HuH-7.5 (cell line): ENCODE results near the gene CD244.
"Not testable (repeated sequence)": the region's sequence is repeated elsewhere in the genome, so short reads cannot be mapped to it uniquely, and the experiment has no call there.

Source experiments
- DNase-seq: peaks from one replicate; pipeline ENCODE4 v3.0.0; 2011; ENCODE audit warnings: low spot score

CD244 gene

DNA sequence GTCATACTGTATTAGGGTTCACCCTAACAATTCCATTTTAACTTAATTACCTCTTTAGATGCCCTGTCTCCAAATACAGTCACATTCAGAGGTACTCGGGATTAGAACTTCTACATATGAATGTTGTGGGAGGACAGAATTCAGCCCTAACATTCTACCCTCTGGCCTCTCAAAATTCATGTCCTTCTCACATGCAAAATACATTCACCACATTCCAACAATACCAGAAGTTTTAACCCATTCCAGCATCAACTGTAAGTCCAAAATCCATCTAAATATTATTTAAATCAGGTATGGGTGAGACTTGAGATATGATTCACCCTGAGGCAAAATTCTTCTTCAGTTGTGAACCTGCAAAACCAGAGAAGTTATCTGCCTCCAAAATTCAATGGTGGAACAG is 52.2 kb downstream of the CD244 start:
- no peak for DNase-seq

GRCh38 chr1:160808289-160808688 is 54.4 kb downstream of the CD244 start:
- no peak for DNase-seq

GRCh38 chr1:160807738-160808137 is 54.9 kb downstream of the CD244 start:
- DNase-seq, result no peak

DNA sequence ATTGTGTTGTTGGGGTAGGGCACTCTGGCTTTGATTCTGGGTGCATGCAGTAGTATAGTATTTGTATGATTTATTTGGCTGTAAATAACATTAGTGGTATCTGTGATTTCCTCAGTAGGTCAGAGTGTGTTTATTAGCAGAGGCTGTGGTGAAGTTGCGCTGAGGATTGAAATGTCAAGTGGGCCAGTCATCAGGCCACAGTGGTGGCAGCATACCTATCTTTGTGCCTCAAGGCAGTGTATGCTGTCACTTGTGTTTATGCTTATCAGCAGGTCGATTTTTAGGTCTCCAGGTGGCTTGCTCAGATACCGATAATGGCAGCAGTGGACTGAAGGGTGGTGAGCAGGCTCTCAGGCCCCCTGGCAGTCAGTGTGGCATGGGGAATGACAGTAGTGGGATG is 55.4 kb downstream of the CD244 start:
- DNase-seq, result no peak

DNA sequence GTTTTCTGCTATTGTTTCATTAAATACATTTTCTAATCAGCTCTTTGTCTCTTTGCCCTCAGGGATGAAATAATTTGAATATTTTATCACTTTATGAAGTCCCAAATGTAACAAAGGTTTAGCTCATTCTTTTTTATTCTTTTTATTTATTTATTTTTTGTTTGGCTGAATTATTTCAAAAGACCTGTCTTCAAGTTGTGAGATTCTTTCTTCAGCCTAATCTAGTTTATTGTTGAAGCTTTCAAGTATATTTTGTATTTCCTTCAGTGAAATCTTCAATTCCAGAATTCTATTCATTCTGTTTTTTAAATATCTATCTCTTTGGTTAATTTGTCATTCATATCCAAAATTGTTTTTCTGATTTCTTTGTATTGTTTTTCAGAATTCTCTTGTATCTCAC is 55.9 kb downstream of the CD244 start:
- no peak for DNase-seq

DNA sequence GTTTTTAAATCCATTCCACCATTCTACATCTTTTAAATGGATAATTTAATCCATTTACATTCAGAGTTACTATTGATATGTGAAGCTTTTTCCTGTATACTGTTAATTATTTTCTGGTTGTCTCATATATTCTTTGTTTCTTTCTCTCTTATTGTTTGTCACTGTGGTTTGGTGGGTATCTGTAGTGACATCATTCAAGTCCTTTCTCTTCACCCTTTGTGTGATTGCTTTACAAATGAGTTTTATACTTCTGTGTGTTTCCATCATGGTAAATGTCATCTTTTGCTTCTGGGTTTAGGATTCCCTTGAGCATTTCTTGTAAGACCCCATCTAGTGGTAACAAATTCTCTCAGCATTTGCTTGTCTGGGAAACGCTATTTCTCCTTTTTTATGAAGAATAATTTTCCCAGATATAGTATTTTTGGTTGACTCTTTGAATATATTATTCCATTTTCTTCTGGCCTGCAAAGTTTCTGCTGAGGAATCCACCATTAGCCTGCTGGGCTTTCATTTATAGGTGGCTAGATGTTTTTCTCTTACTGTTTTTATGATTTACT is 56.5 kb downstream of the CD244 start:
- no peak for DNase-seq

DNA sequence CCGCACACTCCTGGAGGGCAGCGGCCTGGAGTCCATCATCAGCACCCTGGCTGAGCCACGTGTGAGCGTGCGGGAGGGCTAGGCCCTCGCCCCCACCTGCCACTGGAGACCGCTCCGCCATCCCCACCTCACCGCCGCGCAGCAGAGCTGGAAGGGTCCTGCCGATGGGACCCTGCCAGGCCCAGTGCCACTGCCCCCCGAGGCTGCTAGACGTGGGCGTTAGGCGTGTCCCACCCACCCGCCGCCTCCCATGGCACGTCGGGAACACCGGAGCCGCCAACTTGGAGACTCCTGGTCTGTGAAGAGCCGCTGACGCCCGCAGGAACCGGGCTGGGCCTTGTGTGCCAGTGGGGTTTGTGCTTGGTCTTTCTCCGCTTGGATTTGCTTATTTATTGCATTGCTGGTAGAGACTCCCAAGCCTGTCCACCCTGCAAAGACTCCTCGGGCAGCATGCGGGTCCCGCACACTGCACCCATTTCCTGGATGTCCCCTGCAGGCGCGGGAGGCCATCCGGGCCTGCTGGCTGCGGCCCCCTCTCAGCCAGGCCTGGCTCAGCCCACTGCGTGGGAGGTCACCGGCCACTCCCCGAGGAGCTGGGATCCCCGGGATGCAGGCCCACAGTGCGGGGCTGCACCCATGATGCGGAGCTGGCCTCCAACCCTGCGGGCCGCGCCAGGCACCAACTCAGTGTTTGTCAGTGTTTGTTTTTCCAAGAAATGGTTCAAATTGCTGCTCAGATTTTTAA is 60.7 kb downstream of the CD244 start:
- DNase-seq, result no peak

DNA sequence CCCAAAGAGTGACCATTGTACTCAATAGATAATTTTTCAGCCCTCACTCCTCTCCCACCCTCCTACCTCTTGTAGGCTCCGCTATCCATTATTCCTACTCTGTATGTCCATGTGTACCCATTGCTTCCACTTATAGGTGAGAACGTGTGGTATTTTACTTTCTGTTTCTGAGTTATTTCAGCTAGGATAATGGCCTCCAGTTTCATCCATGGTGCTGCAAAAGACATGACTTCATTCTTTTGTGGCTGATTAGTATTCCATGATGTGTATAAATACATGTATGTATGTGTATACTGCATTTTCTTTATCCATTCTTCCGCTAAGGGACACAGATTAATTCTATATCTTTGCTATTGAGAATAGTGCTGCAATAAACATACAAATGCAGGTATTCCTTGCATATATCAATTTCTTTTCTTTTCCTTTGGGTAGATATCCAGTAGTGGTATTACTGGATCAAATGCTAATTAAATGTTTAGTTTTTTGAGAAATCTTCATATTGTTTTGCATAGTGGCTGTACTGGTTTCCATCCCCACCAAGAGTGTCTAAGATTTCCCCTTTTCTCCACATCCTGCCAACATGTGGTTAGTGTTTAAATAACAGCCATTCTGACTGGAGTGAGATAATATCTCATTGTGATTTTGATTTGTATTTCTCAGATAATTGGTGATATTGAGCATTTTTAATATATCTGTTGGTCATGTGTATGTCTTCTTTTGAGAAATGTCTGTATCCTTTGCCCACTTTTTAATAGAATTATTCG is 61.9 kb downstream of the CD244 start:
- DNase-seq, result no peak

- DNase-seq, result no peak
These were observed 62.5 kb downstream of the CD244 start for GRCh38 chr1:160800142-160800541.

- no peak for DNase-seq
These were observed 63.0 kb downstream of the CD244 start for GRCh38 chr1:160799641-160800040.

GRCh38 chr1:160798439-160798838 is 64.2 kb downstream of the CD244 start:
- no peak for DNase-seq

GRCh38 chr1:160797861-160798273 is 64.8 kb downstream of the CD244 start:
- no peak for DNase-seq

DNA sequence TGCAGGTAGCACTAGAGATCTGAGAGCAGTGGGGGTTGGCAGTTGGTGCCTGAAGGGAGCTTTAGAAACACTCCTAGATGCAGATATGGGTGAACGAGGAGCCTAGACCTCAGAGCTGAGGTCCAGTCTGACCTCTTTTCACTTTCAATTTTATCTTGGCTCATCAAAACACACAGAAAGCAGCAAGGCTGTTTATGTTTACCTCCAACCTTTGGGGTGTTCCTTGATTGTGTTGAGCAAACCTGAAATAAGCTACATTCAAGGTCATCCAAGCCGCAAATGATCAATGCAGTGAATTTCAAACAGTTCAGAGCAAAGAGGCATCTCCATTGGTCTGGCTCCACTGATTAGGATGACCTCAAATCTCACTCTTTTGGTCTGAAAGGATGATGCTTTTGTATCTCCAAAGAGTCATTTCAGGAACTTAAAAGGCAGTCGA is 65.4 kb downstream of the CD244 start:
- DNase-seq, result no peak

- DNase-seq, result no peak
These were observed 66.7 kb downstream of the CD244 start, which contains the start of gene LY9 for GRCh38 chr1:160795951-160796383. Gene LY9, plus strand, starts transcription at chr1:160796174. Its CDS starts 14 bp downstream, at chr1:160796188.

GRCh38 chr1:160794376-160794775 is 68.3 kb downstream of the CD244 start:
- DNase-seq, result no peak

GRCh38 chr1:160789702-160790611 is 72.7 kb downstream of the CD244 start:
- DNase-seq, result no peak

DNA sequence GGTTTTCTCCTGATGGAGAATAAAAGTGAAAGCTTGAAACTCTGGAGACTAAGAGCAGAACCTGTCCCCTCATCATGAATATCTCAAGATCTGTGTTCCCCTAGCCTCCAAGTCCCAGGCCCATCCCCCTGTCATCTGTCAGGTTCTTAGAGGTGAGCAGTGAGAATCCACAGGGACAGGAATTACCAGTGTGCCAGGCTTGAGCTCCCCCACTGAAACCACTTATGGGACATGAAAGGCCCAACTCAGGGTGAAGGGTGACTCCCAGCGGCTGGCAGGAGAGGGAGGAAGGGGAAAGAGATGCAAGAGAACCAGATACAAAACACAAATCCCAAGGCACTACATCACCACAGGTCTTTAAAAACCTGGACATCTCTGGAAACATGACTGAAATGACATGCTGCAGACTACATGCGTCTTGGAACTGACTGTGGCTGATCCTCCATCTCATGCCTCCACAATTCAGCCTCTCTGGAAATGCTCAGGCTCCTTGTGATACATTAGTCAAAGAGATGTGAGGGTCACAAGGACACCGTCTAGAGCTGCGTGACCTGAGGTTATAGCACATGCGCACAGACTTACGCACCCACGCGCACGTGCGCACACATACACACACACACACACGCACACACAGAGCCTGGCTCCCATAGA is 73.5 kb downstream of the CD244 start:
- no peak for DNase-seq

DNA sequence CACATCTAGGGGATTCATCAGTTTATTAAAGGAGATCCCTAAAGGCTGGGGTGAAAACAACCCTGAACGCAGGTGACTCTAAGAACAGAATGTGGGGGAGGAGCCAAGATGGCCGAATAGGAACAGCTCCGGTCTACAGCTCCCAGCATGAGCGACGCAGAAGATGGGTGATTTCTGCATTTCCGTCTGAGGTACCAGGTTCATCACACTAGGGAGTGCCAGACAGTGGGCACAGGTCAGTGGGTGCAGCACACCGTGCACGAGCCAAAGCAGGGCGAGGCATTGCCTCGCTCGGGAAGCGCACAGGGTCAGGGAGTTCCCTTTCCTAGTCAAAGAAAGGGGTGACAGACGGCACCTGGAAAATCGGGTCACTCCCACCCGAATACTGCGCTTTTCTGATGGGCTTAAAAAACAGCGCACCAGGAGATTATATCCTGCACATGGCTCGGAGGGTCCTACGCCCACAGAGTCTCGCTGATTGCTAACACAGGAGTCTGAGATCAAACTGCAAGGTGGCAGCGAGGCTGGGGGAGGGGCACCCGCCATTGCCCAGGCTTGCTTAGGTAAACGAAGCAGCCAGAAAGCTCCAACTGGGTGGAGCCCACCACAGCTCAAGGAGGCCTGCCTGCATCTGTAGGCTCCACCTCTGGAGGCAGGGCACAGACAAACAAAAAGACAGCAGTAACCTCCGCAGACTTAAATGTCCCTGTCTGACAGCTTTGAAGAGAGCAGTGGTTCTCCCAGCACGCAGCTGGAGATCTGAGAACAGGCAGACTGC is 79.5 kb downstream of the CD244 start:
- DNase-seq, result not testable (repeated sequence)

DNA sequence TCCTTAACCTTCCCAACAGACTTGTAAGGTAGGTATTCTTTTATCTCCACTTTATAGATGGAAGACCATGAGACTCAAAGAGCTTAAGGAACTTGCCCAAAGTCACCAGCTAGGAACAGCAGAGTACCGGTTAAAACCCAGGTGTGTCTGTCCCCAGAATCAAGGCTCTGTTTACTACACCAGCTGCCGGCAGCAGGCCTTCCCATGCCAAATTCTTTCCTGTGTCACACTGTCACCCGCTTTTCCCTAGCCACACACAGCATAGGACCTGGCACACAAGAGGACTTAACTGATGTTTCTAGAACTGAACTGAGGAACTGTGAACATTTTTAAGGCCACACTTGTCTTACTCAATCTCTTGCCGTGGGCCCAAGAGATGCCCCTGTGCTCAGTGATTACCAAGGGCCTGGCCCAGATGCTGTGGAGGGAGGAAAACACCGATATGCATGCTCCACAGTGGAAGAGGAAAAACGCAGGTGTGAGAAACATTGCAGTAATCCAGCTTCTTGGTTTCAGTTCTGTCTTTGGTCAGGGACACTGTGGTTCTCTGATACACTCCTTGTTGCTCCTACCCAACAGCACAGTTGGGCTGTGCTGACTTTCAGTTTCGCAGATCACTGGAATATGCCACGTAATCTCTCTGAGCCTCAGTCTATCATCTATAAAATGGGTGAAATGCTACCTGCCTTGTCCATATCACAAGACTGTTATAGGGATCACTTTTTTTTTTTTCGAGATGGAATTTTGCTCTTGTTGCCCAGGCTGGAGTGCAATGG is 80.6 kb downstream of the CD244 start:
- DNase-seq, result no peak
